HEK293 (cell line): Measurements from ENCODE around the gene OPN5.

Experiments used
- CTCF ChIA-PET: fragments of 350-600 bp; formaldehyde crosslinking; extraction: SDS; loops from one replicate; lab custom pipeline; 2021; ENCODE audit warnings: antibody characterized with exemption; lab: Yijun Ruan, JAX
- POLR2A ChIA-PET: fragments of 300-600 bp; formaldehyde crosslinking; extraction: SDS; loops from one replicate; lab custom pipeline; 2020; ENCODE audit warnings: antibody characterized with exemption, inconsistent platforms; lab: Yijun Ruan, JAX
- H3K27ac ChIP-seq: fragments of 200-500 bp; sonication (Bioruptor generic); 2 replicates; pipeline ENCODE4 v1.5.1; 2014; ENCODE audit warnings: low read depth, low read length, control low read depth, inconsistent platforms; ENCODE audit errors: extremely low read depth
- H3K36me3 ChIP-seq, 2 experiments: fragments of 200-500 bp in 1 of 2; sonication (Bioruptor generic) in 1 of 2; 1 replicate in 1 of 2; 2 replicates in 1 of 2; pipeline ENCODE4 v1.5.1; 2014 to 2017; ENCODE audit warnings: inconsistent platforms in 2 of 2, low read length in 2 of 2; ENCODE audit not compliant: control insufficient read depth in 2 of 2, insufficient read depth in 1 of 2
- H3K4me1 ChIP-seq: fragments of 200-500 bp; sonication (Bioruptor generic); 2 replicates; pipeline ENCODE4 v1.5.1; 2014; ENCODE audit warnings: mild to moderate bottlenecking, low read length, inconsistent platforms; ENCODE audit not compliant: control insufficient read depth, insufficient read depth
- H3K4me3 ChIP-seq: 2 replicates; pipeline ENCODE4 v1.5.1; 2011; ENCODE audit warnings: low read depth, mild to moderate bottlenecking, control low read depth, low read length, moderate library complexity
- H3K9me3 ChIP-seq: fragments of 200-500 bp; sonication (Bioruptor generic); 2 replicates; pipeline ENCODE4 v1.5.1; 2014; ENCODE audit warnings: low read depth, low read length, inconsistent platforms; ENCODE audit not compliant: control insufficient read depth, insufficient read depth
- GLIS1 ChIP-seq: fragments of 450-650 bp; formaldehyde crosslinking; IDR thresholded peaks from 2 replicates; pipeline ENCODE4 v1.5.1; 2016; ENCODE audit warnings: missing biosample characterization, missing genetic modification characterization
- ZBTB8A ChIP-seq: fragments of 450-650 bp; formaldehyde crosslinking; IDR thresholded peaks from 2 replicates; pipeline ENCODE4 v1.5.1; 2016; ENCODE audit warnings: missing biosample characterization, missing genetic modification characterization
- ZNF2 ChIP-seq: fragments of 450-650 bp; formaldehyde crosslinking; IDR thresholded peaks from 2 replicates; pipeline ENCODE4 v1.5.1; 2016; ENCODE audit warnings: missing biosample characterization, missing genetic modification characterization
- ZNF202 ChIP-seq: fragments of 450-650 bp; formaldehyde crosslinking; IDR thresholded peaks from 2 replicates; pipeline ENCODE4 v1.5.1; 2016; ENCODE audit warnings: missing biosample characterization, missing genetic modification characterization, borderline replicate concordance
- ZNF239 ChIP-seq: fragments of 450-650 bp; formaldehyde crosslinking; IDR thresholded peaks from 2 replicates; pipeline ENCODE4 v1.5.1; 2016; ENCODE audit warnings: missing biosample characterization, missing genetic modification characterization
- ZNF335 ChIP-seq: fragments of 450-650 bp; formaldehyde crosslinking; conservative IDR thresholded peaks from 2 replicates; pipeline ENCODE4 v1.5.1; 2016; ENCODE audit warnings: missing biosample characterization, missing genetic modification characterization
- ZNF391 ChIP-seq: fragments of 450-650 bp; formaldehyde crosslinking; IDR thresholded peaks from 2 replicates; pipeline ENCODE4 v1.5.1; 2016; ENCODE audit warnings: low read depth, missing biosample characterization, missing genetic modification characterization, borderline replicate concordance
- ZNF423 ChIP-seq: fragments of 450-650 bp; formaldehyde crosslinking; IDR thresholded peaks from 2 replicates; pipeline ENCODE4 v1.5.1; 2016; ENCODE audit warnings: missing biosample characterization, missing genetic modification characterization
- ZNF514 ChIP-seq: fragments of 450-650 bp; formaldehyde crosslinking; IDR thresholded peaks from 2 replicates; pipeline ENCODE4 v1.5.1; 2016; ENCODE audit warnings: missing biosample characterization, missing genetic modification characterization
- ZNF561 ChIP-seq: fragments of 450-650 bp; IDR thresholded peaks from 2 replicates; pipeline ENCODE4 v1.5.1; 2018; ENCODE audit warnings: missing biosample characterization, missing genetic modification characterization, borderline replicate concordance
- ZNF571 ChIP-seq: fragments of 450-650 bp; formaldehyde crosslinking; IDR thresholded peaks from 2 replicates; pipeline ENCODE4 v1.5.0; 2017; ENCODE audit warnings: missing biosample characterization, missing genetic modification characterization
- ZNF610 ChIP-seq: fragments of 450-650 bp; formaldehyde crosslinking; IDR thresholded peaks from 2 replicates; pipeline ENCODE4 v1.5.1; 2016; ENCODE audit warnings: missing biosample characterization, missing genetic modification characterization, borderline replicate concordance
- ZNF654 ChIP-seq: fragments of 450-650 bp; formaldehyde crosslinking; IDR thresholded peaks from 2 replicates; pipeline ENCODE4 v1.5.1; 2016; ENCODE audit warnings: low read depth, missing biosample characterization, missing genetic modification characterization
- ZNF660 ChIP-seq: fragments of 450-650 bp; IDR thresholded peaks from 2 replicates; pipeline ENCODE4 v1.5.1; 2018; ENCODE audit warnings: missing biosample characterization, mild to moderate bottlenecking, missing genetic modification characterization
- TF ChIP-seq, protein P1 (sequence below): fragments of 450-650 bp; formaldehyde crosslinking; IDR thresholded peaks from 2 replicates; pipeline ENCODE4 v1.5.1; 2016; ENCODE audit warnings: missing biosample characterization, missing genetic modification characterization
- TF ChIP-seq, protein P2 (sequence below): fragments of 450-650 bp; formaldehyde crosslinking; IDR thresholded peaks from 2 replicates; pipeline ENCODE4 v1.5.1; 2016; ENCODE audit warnings: missing biosample characterization, missing genetic modification characterization
- TF ChIP-seq, protein P3 (sequence below): fragments of 450-650 bp; formaldehyde crosslinking; IDR thresholded peaks from 2 replicates; pipeline ENCODE4 v1.5.1; 2016; ENCODE audit warnings: missing biosample characterization, missing genetic modification characterization
- TF ChIP-seq, protein P4 (sequence below): fragments of 450-650 bp; formaldehyde crosslinking; IDR thresholded peaks from 2 replicates; pipeline ENCODE4 v1.5.1; 2016; ENCODE audit warnings: missing biosample characterization, missing genetic modification characterization, borderline replicate concordance
- TF ChIP-seq, protein P5 (sequence below): fragments of 450-650 bp; formaldehyde crosslinking; IDR thresholded peaks from 2 replicates; pipeline ENCODE4 v1.5.1; 2017; ENCODE audit warnings: missing biosample characterization, missing genetic modification characterization

OPN5 gene

DNA sequence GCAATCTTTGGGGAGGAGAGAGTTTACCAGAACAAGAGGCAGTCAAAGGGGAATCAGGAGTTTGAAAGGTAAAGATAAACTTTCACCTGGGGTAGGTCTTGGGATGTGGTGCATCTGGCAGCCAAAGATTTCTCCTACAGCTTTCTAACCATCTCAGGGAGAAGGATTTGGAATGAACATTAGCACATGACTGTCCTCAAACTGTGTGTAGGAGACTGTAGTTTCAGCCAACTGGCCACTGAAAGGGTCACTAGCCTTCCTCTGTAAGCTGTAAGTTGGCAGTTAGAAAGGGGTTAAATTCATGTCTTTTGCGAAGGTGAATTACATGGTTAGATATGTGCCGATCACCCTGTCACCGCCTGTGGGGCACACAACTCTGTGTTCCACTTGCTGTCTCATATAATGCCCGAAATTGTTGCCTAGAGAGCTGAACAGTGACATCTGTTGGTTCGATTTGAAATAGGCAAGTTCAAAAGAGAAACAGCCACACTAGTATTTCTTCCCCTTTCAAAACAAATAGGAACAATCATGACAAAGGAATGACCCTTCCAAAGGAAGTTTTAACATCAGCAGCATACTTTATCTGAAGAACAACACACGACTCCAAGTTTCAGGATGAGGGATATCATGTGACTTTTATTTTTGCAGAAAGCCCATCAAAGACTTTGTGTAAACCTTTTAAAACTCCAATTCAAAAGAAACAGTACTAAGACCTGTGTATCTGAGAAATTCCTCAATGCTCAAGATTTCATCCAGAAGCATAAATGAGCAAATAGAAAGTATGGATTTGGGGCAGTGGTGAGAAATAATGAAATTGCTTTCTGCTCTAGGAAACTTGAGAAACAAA is 1.1 kb upstream of the OPN5 start:
- H3K4me3 ChIP-seq = peak overlapping the region; percentile 23; the same call in 1 of the 2 replicates
- CTCF ChIA-PET = interaction anchor here (0.5 to 8.8 kb wide), 47 partner anchors 8 to 995 kb away, joined by 3 to 117 read pairs (median 4); partner anchors contain the start of gene TNFRSF21
- H3K9me3 ChIP-seq = no peaks in the 10 kb centered on the region
- POLR2A ChIA-PET = interaction anchor here (0.7 kb wide), 1 partner anchor 303 kb away, joined by 3 read pairs; the partner anchor contains the start of gene CD2AP
- no peaks in the 10 kb centered on the region for H3K36me3 ChIP-seq
- no peak overlapping the region for H3K27ac ChIP-seq
- no peaks in the 10 kb centered on the region for H3K4me1 ChIP-seq
- TF ChIP-seq ZNF2 (tag by site-specific recombination) (peak; percentile 92), ZBTB8A (peak; percentile 57; the same call in 1 of the 2 replicates), ZNF335 (tag by site-specific recombination) (peak; percentile 55), ZNF654 (peak; percentile 88), ZNF660 (tag by site-specific recombination) (peak; percentile 43; the same call in 1 of the 2 replicates), ZNF391 (tag by site-specific recombination) (no peak), ZNF202 (no peak), GLIS1 (tag by site-specific recombination) (no peak), ZNF571 (no peak), ZNF561 (tag by site-specific recombination) (no peak), ZNF514 (tag by site-specific recombination) (no peak), ZNF610 (tag by site-specific recombination) (no peak), ZNF239 (tag by site-specific recombination) (no peak), ZNF423 (tag by site-specific recombination) (no peak)
- TF ChIP-seq, protein P1, sequence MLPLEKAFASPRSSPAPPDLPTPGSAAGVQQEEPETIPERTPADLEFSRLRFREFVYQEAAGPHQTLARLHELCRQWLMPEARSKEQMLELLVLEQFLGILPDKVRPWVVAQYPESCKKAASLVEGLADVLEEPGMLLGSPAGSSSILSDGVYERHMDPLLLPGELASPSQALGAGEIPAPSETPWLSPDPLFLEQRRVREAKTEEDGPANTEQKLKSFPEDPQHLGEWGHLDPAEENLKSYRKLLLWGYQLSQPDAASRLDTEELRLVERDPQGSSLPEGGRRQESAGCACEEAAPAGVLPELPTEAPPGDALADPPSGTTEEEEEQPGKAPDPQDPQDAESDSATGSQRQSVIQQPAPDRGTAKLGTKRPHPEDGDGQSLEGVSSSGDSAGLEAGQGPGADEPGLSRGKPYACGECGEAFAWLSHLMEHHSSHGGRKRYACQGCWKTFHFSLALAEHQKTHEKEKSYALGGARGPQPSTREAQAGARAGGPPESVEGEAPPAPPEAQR (tag by site-specific recombination) = no peak
- TF ChIP-seq, protein P2, sequence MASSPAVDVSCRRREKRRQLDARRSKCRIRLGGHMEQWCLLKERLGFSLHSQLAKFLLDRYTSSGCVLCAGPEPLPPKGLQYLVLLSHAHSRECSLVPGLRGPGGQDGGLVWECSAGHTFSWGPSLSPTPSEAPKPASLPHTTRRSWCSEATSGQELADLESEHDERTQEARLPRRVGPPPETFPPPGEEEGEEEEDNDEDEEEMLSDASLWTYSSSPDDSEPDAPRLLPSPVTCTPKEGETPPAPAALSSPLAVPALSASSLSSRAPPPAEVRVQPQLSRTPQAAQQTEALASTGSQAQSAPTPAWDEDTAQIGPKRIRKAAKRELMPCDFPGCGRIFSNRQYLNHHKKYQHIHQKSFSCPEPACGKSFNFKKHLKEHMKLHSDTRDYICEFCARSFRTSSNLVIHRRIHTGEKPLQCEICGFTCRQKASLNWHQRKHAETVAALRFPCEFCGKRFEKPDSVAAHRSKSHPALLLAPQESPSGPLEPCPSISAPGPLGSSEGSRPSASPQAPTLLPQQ = peak; percentile 20; the same call in 1 of the 2 replicates
- TF ChIP-seq, protein P3, sequence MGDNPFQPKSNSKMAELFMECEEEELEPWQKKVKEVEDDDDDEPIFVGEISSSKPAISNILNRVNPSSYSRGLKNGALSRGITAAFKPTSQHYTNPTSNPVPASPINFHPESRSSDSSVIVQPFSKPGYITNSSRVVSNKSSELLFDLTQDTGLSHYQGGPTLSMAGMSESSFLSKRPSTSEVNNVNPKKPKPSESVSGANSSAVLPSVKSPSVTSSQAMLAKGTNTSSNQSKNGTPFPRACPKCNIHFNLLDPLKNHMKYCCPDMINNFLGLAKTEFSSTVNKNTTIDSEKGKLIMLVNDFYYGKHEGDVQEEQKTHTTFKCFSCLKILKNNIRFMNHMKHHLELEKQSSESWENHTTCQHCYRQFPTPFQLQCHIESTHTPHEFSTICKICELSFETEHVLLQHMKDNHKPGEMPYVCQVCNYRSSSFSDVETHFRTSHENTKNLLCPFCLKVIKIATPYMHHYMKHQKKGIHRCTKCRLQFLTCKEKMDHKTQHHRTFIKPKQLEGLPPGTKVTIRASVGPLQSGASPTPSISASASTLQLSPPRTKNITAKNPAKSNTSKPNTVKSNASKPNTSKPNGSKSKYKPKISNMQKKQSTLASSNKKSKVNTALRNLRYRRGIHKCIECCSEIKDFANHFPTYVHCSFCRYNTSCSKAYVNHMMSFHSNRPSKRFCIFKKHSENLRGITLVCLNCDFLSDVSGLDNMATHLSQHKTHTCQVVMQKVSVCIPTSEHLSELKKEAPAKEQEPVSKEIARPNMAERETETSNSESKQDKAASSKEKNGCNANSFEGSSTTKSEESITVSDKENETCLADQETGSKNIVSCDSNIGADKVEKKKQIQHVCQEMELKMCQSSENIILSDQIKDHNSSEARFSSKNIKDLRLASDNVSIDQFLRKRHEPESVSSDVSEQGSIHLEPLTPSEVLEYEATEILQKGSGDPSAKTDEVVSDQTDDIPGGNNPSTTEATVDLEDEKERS (tag by site-specific recombination) = no peak
- TF ChIP-seq, protein P4, sequence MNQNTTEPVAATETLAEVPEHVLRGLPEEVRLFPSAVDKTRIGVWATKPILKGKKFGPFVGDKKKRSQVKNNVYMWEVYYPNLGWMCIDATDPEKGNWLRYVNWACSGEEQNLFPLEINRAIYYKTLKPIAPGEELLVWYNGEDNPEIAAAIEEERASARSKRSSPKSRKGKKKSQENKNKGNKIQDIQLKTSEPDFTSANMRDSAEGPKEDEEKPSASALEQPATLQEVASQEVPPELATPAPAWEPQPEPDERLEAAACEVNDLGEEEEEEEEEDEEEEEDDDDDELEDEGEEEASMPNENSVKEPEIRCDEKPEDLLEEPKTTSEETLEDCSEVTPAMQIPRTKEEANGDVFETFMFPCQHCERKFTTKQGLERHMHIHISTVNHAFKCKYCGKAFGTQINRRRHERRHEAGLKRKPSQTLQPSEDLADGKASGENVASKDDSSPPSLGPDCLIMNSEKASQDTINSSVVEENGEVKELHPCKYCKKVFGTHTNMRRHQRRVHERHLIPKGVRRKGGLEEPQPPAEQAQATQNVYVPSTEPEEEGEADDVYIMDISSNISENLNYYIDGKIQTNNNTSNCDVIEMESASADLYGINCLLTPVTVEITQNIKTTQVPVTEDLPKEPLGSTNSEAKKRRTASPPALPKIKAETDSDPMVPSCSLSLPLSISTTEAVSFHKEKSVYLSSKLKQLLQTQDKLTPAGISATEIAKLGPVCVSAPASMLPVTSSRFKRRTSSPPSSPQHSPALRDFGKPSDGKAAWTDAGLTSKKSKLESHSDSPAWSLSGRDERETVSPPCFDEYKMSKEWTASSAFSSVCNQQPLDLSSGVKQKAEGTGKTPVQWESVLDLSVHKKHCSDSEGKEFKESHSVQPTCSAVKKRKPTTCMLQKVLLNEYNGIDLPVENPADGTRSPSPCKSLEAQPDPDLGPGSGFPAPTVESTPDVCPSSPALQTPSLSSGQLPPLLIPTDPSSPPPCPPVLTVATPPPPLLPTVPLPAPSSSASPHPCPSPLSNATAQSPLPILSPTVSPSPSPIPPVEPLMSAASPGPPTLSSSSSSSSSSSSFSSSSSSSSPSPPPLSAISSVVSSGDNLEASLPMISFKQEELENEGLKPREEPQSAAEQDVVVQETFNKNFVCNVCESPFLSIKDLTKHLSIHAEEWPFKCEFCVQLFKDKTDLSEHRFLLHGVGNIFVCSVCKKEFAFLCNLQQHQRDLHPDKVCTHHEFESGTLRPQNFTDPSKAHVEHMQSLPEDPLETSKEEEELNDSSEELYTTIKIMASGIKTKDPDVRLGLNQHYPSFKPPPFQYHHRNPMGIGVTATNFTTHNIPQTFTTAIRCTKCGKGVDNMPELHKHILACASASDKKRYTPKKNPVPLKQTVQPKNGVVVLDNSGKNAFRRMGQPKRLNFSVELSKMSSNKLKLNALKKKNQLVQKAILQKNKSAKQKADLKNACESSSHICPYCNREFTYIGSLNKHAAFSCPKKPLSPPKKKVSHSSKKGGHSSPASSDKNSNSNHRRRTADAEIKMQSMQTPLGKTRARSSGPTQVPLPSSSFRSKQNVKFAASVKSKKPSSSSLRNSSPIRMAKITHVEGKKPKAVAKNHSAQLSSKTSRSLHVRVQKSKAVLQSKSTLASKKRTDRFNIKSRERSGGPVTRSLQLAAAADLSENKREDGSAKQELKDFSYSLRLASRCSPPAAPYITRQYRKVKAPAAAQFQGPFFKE (tag by site-specific recombination) = no peak
- TF ChIP-seq, protein P5, sequence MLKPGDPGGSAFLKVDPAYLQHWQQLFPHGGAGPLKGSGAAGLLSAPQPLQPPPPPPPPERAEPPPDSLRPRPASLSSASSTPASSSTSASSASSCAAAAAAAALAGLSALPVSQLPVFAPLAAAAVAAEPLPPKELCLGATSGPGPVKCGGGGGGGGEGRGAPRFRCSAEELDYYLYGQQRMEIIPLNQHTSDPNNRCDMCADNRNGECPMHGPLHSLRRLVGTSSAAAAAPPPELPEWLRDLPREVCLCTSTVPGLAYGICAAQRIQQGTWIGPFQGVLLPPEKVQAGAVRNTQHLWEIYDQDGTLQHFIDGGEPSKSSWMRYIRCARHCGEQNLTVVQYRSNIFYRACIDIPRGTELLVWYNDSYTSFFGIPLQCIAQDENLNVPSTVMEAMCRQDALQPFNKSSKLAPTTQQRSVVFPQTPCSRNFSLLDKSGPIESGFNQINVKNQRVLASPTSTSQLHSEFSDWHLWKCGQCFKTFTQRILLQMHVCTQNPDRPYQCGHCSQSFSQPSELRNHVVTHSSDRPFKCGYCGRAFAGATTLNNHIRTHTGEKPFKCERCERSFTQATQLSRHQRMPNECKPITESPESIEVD (tag by site-specific recombination) = no peak
